Mesenteric fat pad (tissue), 1 donor: ENCODE data around the gene TFAP2C. TPM values are rescaled to one million over a fixed set of nuclear protein-coding genes. Genes with fewer than 3 reads are reported as not detected.
"Not testable (repeated sequence)": the region's sequence is repeated elsewhere in the genome, so short reads cannot be mapped to it uniquely, and the experiment has no call there.

Source experiments
- DNase-seq: peaks from one replicate; pipeline ENCODE4 v3.0.0-alpha.2; 2020; ENCODE audit warnings: low spot score
- total RNA-seq: library from RNA; stranded (reverse); fragmentation: NEBNext Ultra II Directional; extraction: Animal tissue kit (Norgen Biotek cat#: 25700); gene quantifications from one replicate; pipeline ENCODE4 v1.2.1, GENCODE V29; 2021
- donor health status: DM: yes; HTN: yes; CAD: no.

The TFAP2C gene
- total RNA-seq, 1 donor from 2014 or later, result 1.3 TPM

GRCh38 chr20:56616716-56617115 lies 12.4 kb upstream of the TFAP2C start:
- DNase-seq, result no peak

GRCh38 chr20:56617489-56617888 lies 11.6 kb upstream of the TFAP2C start:
- no peak for DNase-seq

GRCh38 chr20:56621730-56622129 lies 7.4 kb upstream of the TFAP2C start:
- DNase-seq, result no peak

- not testable (repeated sequence) for DNase-seq
Observed at GRCh38 chr20:56623930-56624329, 5.2 kb upstream of the TFAP2C start.

- DNase-seq, result no peak
Observed at GRCh38 chr20:56624786-56625681, 4.1 kb upstream of the TFAP2C start.

GRCh38 chr20:56625837-56626236 lies 3.3 kb upstream of the TFAP2C start:
- DNase-seq, result no peak

GRCh38 chr20:56626367-56627121 lies 2.6 kb upstream of the TFAP2C start:
- DNase-seq, result no peak

GRCh38 chr20:56627122-56628014 lies 1.7 kb upstream of the TFAP2C start:
- DNase-seq, result no peak

GRCh38 chr20:56628015-56628872 lies 862 bp upstream of the TFAP2C start:
- DNase-seq, result no peak

GRCh38 chr20:56629464-56630085 lies 469 bp downstream of the TFAP2C start:
- DNase-seq, result no peak

GRCh38 chr20:56630086-56630493 lies 984 bp downstream of the TFAP2C start:
- DNase-seq, result no peak

- DNase-seq, result no peak
Observed at GRCh38 chr20:56630506-56631317, 1.6 kb downstream of the TFAP2C start.

GRCh38 chr20:56631318-56631989 lies 2.3 kb downstream of the TFAP2C start:
- DNase-seq, result no peak

- no peak for DNase-seq
Observed at GRCh38 chr20:56631990-56632327, 2.9 kb downstream of the TFAP2C start.

- DNase-seq, result no peak
Observed at GRCh38 chr20:56634307-56634706, 5.2 kb downstream of the TFAP2C start.

- DNase-seq, result no peak
Observed at GRCh38 chr20:56634735-56635385, 5.8 kb downstream of the TFAP2C start.

- no peak for DNase-seq
Observed at GRCh38 chr20:56636716-56637115, 7.6 kb downstream of the TFAP2C start.

- no peak for DNase-seq
Observed at GRCh38 chr20:56637576-56637975, 8.5 kb downstream of the TFAP2C start.
